Measurements from ENCODE around the gene CADM2. TPM values are rescaled to one million over a fixed set of nuclear protein-coding genes. Genes with fewer than 3 reads are reported as not detected.

The CADM2 gene
- total RNA-seq, 1 experiment from 2014 or later, result 3.7 TPM

DNA sequence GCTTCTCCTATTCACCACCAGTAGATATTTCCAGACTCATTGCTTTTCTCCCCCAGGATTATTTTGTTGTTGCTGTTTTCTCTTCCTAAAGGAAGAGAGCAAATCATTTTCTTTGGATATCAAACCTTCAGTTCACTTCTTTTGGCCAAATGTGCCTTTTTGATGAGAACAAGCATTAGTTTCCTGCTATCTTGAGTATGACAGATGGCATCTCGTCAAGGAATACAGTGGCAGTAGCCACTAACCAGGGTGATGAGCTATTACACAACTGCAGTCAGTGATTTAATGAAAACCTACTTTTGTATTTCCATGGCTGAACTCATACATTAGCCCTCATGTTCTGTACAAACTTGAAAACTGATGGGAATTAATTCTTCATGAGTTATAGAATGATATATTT is 354.6 kb downstream of the CADM2 start:
- Histone ChIP-seq H3K27me3 (replicated peaks; ENCODE audit: insufficient read depth, low read depth, low read length, poor library complexity) (no peaks in the 10 kb centered on the region), H3K9me3 (ENCODE audit: low read depth, low read length, poor library complexity, severe bottlenecking) (no peaks in the 10 kb centered on the region), H3K4me3 (ENCODE audit: low read depth, low read length, poor library complexity, severe bottlenecking) (no peak overlapping the region), H3K27ac (ENCODE audit: low read depth, low read length, poor library complexity, severe bottlenecking) (no peak overlapping the region), H3K4me1 (ENCODE audit: insufficient read depth, low read length, poor library complexity, severe bottlenecking) (no peaks in the 10 kb centered on the region), H3K36me3 (ENCODE audit: insufficient read depth, low read length, poor library complexity, severe bottlenecking) (no peaks in the 10 kb centered on the region)
- ChIA-PET CTCF (no interaction called here), POLR2A (ENCODE audit: low non-redundant PET) (no interaction called here)
- intact Hi-C loops (cut with micrococcal nuclease; ENCODE audit: unreplicated experiment), result no loop called here
- no peak for DNase-seq (ENCODE audit: low spot score)
- no TSS peak for BruUV-seq (replicated peaks)
- TF ChIP-seq, protein P1, sequence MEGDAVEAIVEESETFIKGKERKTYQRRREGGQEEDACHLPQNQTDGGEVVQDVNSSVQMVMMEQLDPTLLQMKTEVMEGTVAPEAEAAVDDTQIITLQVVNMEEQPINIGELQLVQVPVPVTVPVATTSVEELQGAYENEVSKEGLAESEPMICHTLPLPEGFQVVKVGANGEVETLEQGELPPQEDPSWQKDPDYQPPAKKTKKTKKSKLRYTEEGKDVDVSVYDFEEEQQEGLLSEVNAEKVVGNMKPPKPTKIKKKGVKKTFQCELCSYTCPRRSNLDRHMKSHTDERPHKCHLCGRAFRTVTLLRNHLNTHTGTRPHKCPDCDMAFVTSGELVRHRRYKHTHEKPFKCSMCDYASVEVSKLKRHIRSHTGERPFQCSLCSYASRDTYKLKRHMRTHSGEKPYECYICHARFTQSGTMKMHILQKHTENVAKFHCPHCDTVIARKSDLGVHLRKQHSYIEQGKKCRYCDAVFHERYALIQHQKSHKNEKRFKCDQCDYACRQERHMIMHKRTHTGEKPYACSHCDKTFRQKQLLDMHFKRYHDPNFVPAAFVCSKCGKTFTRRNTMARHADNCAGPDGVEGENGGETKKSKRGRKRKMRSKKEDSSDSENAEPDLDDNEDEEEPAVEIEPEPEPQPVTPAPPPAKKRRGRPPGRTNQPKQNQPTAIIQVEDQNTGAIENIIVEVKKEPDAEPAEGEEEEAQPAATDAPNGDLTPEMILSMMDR (conservative IDR thresholded peaks at IDR 0.05; ENCODE audit: low read depth, low read length), result no peak
- no peak for TF ChIP-seq EZH2 (IDR thresholded peaks at IDR 0.05; ENCODE audit: borderline replicate concordance, low read depth, low read length, poor library complexity, severe bottlenecking)

DNA sequence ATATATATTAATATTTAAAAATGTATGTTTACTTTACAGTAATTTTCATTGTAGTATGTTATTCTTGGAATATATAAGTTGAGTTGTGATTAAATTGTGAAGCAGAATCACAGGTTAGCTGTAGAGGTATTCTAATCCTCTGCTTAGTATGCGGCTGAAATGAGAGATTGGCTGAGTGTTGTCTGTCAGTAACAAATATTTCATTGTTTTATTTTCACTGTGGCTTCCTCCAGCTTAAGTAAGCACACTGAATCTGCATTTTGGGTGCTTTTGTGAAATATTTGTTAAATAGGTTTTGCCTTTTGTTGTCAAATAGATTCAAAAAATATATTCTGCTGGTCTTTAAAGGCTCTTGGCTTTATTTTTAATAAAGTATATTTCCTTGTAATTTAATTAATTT is 357.5 kb downstream of the CADM2 start:
- CTCF ChIA-PET, result no interaction called here
- Histone ChIP-seq H3K36me3 (ENCODE audit: insufficient read depth, low read length, poor library complexity, severe bottlenecking) (no peaks in the 10 kb centered on the region), H3K9me3 (ENCODE audit: low read depth, low read length, poor library complexity, severe bottlenecking) (no peaks in the 10 kb centered on the region), H3K27me3 (replicated peaks; ENCODE audit: insufficient read depth, low read depth, low read length, poor library complexity) (no peaks in the 10 kb centered on the region), H3K4me3 (ENCODE audit: low read depth, low read length, poor library complexity, severe bottlenecking) (no peak overlapping the region), H3K27ac (ENCODE audit: low read depth, low read length, poor library complexity, severe bottlenecking) (no peak overlapping the region), H3K4me1 (ENCODE audit: insufficient read depth, low read length, poor library complexity, severe bottlenecking) (no peaks in the 10 kb centered on the region)
- intact Hi-C loops (cut with micrococcal nuclease; ENCODE audit: unreplicated experiment), result no loop called here
- TF ChIP-seq, protein P1 (conservative IDR thresholded peaks at IDR 0.05; ENCODE audit: low read depth, low read length), result no peak
- TF ChIP-seq EZH2 (IDR thresholded peaks at IDR 0.05; ENCODE audit: borderline replicate concordance, low read depth, low read length, poor library complexity, severe bottlenecking), result no peak
- no TSS peak for BruUV-seq (replicated peaks)
- POLR2A ChIA-PET (ENCODE audit: low non-redundant PET), result no interaction called here
- no peak for DNase-seq (ENCODE audit: low spot score)

DNA sequence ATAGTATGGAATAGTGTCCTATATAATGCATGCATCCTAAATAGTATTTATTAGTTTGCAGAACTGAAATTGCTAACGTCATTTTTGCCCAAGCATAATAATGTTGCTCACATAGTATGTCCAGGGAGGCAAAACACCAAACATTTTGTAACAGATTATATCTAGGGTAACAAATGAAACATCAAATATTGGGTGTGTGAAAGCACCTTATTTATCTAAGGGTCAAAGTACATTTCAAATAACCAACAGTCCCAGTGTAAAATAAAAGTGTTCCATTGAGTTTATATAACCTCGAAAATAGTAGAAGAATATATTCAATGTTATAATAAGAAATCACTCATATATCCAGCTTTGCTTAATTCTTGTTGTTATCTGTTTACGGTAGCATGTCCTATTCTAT is 363.1 kb downstream of the CADM2 start:
- DNase-seq (ENCODE audit: low spot score), result no peak
- no peaks in the 10 kb centered on the region for H3K4me1 ChIP-seq (ENCODE audit: insufficient read depth, low read length, poor library complexity, severe bottlenecking)
- ChIA-PET POLR2A (ENCODE audit: low non-redundant PET) (no interaction called here), CTCF (no interaction called here)
- TF ChIP-seq EZH2 (IDR thresholded peaks at IDR 0.05; ENCODE audit: borderline replicate concordance, low read depth, low read length, poor library complexity, severe bottlenecking), result no peak
- TF ChIP-seq, protein P1 (conservative IDR thresholded peaks at IDR 0.05; ENCODE audit: low read depth, low read length), result no peak
- H3K27ac ChIP-seq (ENCODE audit: low read depth, low read length, poor library complexity, severe bottlenecking), result no peak overlapping the region
- BruUV-seq (replicated peaks), result no TSS peak
- H3K4me3 ChIP-seq (ENCODE audit: low read depth, low read length, poor library complexity, severe bottlenecking), result no peak overlapping the region
- H3K27me3 ChIP-seq (replicated peaks; ENCODE audit: insufficient read depth, low read depth, low read length, poor library complexity), result no peaks in the 10 kb centered on the region
- intact Hi-C loops (cut with micrococcal nuclease; ENCODE audit: unreplicated experiment), result no loop called here
- no peaks in the 10 kb centered on the region for H3K9me3 ChIP-seq (ENCODE audit: low read depth, low read length, poor library complexity, severe bottlenecking)
- H3K36me3 ChIP-seq (ENCODE audit: insufficient read depth, low read length, poor library complexity, severe bottlenecking), result no peaks in the 10 kb centered on the region

All from A673 (cell line).